Upper lobe of left lung (tissue), 6 donors: ENCODE measurements around the gene TXNRD1. TPM values are rescaled to one million over a fixed set of nuclear protein-coding genes. Genes with fewer than 3 reads are reported as not detected.

ENCODE experiments used
- ATAC-seq, 2 donors: fragments of 200-7000 bp; cut with Tn5 transposase; one replicate each; pipeline ENCODE4 v1.9.1; 2022; ENCODE audit warnings: mild to moderate bottlenecking in 2 of 2, moderate library complexity in 2 of 2; ENCODE audit not compliant: low FRiP score in 2 of 2
- DNase-seq, 2 donors: peaks; one replicate each; pipeline ENCODE4 v3.0.0-alpha.2; 2019 to 2020
- H3K27ac ChIP-seq, 4 donors: fragments of 200-600 bp; sonication (generic); one replicate each; pipeline ENCODE4 v1.5.1; 2016 to 2019
- H3K27me3 ChIP-seq, 4 donors: fragments of 200-600 bp; sonication (generic); one replicate each; pipeline ENCODE4 v1.5.1; 2017 to 2019
- H3K36me3 ChIP-seq, 4 donors: fragments of 200-600 bp; sonication (generic); one replicate each; pipeline ENCODE4 v1.5.1; 2016 to 2019
- H3K4me1 ChIP-seq, 4 donors: fragments of 200-600 bp; sonication (generic); one replicate each; pipeline ENCODE4 v1.5.1; 2018 to 2019
- H3K4me3 ChIP-seq, 4 donors: fragments of 200-600 bp; sonication (generic); one replicate each; pipeline ENCODE4 v1.5.1; 2017 to 2019; ENCODE audit warnings: mild to moderate bottlenecking in 2 of 4, moderate library complexity in 1 of 4
- H3K9me3 ChIP-seq, 4 donors: fragments of 200-600 bp; sonication (generic); one replicate each; pipeline ENCODE4 v1.5.1; 2018 to 2019
- EP300 ChIP-seq, 4 donors: sonication (generic); formaldehyde crosslinking; IDR thresholded peaks; one replicate each; pipeline ENCODE4 v1.5.1; 2017; ENCODE audit warnings: antibody characterized with exemption in 4 of 4, control low read depth in 2 of 4
- POLR2A ChIP-seq, 4 donors: fragments of 450-650 bp; IDR thresholded peaks; one replicate each; pipeline ENCODE4 v1.5.1; 2016 to 2017; ENCODE audit warnings: antibody characterized with exemption in 4 of 4, mild to moderate bottlenecking in 2 of 4
- POLR2AphosphoS5 ChIP-seq, 2 donors: sonication (generic); formaldehyde crosslinking; IDR thresholded peaks; one replicate each; pipeline ENCODE4 v1.5.1; 2017; ENCODE audit warnings: antibody characterized with exemption in 2 of 2
- WGBS, 2 donors: methylation state at CpG; one replicate each; pipeline ENCODE4 v1.1.5; 2017 to 2018; 5-methylcytosine and 5-hydroxymethylcytosine counted together
- total RNA-seq, 6 donors: library from RNA; depleted of rRNA in 4 of 6; stranded (reverse); fragments of >200 nt in 4 of 6; gene quantifications; one replicate each; pipeline versions ENCODE4 v1.1.0 to v1.2.1, GENCODE V29; 2016 to 2021
- TF ChIP-seq, protein P1 (sequence below), 6 experiments: fragments of 450-650 bp in 4 of 6; fragments of 200-600 bp in 2 of 6; sonication (generic) in 2 of 6; IDR thresholded peaks; one replicate each; pipeline ENCODE4 v1.5.1; 2016 to 2019; ENCODE audit warnings: antibody characterized with exemption in 6 of 6
- donor health status: DM: no; HTN: no; CAD: no; lungs with moderate emphysema.
- donor health status: DM: no; HTN: yes; CAD: no; lungs with severe emphysema.

The TXNRD1 gene
- total RNA-seq, 6 donors from 2014 or later = 124 to 381 (median 162) TPM

DNA sequence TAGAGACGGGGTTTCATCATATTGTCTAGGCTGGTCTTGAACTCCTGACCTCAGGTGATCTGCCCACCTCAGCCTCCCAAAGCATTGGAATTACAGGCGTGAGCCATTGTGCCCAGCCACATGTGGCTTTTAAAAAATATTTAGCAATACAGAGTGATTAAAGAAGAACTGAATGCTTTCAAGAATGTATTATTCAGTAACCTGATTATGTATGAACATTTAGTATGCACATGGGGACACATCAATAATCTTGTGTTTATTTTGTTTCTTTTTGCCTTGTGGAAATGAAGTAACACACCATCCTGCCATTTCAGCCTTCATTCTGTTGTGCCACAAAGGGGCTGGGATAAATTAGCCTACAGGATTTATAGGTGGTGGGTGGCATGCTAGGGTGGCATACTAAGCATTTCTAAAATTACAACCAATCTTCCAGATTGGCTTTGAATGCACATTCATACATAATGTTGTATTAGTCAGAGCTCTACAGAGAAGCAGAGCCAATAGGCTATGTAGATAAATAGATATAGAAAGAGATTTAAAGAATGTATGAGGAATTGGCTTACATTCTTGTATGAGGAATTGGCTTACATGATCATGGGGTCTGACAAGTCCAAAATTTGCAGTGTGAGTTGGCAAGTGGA, 25.5 kb upstream of the TXNRD1 start:
- no peak overlapping the region for H3K4me3 ChIP-seq
- no peaks in the 10 kb centered on the region for H3K27me3 ChIP-seq
- TF ChIP-seq, protein P1, sequence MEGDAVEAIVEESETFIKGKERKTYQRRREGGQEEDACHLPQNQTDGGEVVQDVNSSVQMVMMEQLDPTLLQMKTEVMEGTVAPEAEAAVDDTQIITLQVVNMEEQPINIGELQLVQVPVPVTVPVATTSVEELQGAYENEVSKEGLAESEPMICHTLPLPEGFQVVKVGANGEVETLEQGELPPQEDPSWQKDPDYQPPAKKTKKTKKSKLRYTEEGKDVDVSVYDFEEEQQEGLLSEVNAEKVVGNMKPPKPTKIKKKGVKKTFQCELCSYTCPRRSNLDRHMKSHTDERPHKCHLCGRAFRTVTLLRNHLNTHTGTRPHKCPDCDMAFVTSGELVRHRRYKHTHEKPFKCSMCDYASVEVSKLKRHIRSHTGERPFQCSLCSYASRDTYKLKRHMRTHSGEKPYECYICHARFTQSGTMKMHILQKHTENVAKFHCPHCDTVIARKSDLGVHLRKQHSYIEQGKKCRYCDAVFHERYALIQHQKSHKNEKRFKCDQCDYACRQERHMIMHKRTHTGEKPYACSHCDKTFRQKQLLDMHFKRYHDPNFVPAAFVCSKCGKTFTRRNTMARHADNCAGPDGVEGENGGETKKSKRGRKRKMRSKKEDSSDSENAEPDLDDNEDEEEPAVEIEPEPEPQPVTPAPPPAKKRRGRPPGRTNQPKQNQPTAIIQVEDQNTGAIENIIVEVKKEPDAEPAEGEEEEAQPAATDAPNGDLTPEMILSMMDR (IDR thresholded peaks at IDR 0.05) = no peak
- TF ChIP-seq POLR2AphosphoS5 (IDR thresholded peaks at IDR 0.05) (no peak), POLR2A (IDR thresholded peaks at IDR 0.05) (no peak), EP300 (IDR thresholded peaks at IDR 0.05) (no peak)
- DNase-seq (no peak), ATAC-seq (no peak)
- no peak overlapping the region for H3K27ac ChIP-seq
- 88 to 91% methylated on average over 2 of the region's 2 CpGs for WGBS, 2 donors
- no peaks in the 10 kb centered on the region for H3K4me1 ChIP-seq
- no peaks in the 10 kb centered on the region for H3K36me3 ChIP-seq
- no peaks in the 10 kb centered on the region for H3K9me3 ChIP-seq

DNA sequence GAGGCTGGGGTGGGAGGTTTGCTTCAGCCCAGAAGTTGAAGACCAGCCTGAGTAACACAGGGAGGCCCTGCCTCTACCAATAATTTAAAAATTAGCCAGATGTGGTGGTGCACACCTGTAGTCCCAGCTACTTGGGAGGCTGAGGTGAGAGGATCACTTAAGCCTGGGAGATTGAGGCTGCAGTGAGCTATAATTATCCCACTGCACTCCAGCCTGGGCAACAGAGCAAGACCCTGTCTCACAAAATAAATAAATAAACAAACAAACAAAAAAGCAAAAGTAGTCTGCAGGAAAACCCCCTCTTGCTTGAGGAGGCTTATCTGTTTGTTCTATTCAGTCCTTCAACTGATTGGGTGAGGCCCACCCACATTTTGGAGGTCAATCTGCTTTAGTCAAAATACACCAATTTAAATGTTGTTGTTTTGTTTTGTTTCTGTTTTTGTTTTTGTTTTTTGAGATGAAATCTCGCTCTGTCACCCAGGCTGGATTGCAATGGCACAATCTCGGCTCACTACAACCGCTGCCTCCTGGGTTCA, 24.9 kb upstream of the TXNRD1 start:
- Histone ChIP-seq H3K4me1 (no peaks in the 10 kb centered on the region), H3K4me3 (no peak overlapping the region), H3K36me3 (no peaks in the 10 kb centered on the region), H3K9me3 (no peaks in the 10 kb centered on the region), H3K27ac (no peak overlapping the region), H3K27me3 (no peaks in the 10 kb centered on the region)
- ATAC-seq = no peak
- TF ChIP-seq POLR2AphosphoS5 (IDR thresholded peaks at IDR 0.05) = no peak
- TF ChIP-seq, protein P1 (IDR thresholded peaks at IDR 0.05) = no peak
- no peak for TF ChIP-seq EP300 (IDR thresholded peaks at IDR 0.05)
- no peak for TF ChIP-seq POLR2A (IDR thresholded peaks at IDR 0.05)
- 89 to 98% methylated on average over 3 of the region's 3 CpGs for WGBS, 2 donors
- DNase-seq = no peak

DNA sequence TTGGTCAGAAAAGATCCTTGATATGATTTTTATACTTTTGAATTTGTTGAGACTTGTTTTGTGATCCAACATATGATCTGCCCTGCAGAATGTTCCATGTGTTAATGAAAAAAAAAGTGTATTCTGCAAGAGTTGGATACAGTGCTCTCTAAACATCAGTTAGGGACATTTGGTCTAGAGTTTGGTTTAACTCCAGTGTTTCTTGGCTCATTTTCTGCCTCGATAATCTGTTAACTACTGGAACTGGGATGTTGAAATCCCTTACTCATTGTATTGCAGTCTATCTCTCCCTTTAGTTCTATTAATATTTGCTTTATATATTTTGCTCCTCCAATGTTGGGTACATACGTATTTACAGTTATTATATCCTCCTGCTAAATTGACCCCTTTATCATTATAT, 18.3 kb upstream of the TXNRD1 start:
- ATAC-seq (peak in 1 of 2 donors; percentile 58), DNase-seq (no peak)
- TF ChIP-seq, protein P1 (IDR thresholded peaks at IDR 0.05) = no peak
- TF ChIP-seq EP300 (IDR thresholded peaks at IDR 0.05) (no peak), POLR2AphosphoS5 (IDR thresholded peaks at IDR 0.05) (no peak), POLR2A (IDR thresholded peaks at IDR 0.05) (no peak)
- Histone ChIP-seq H3K4me3 (no peak overlapping the region), H3K27ac (no peak overlapping the region), H3K27me3 (no peaks in the 10 kb centered on the region), H3K36me3 (no peaks in the 10 kb centered on the region), H3K9me3 (peaks cover 0 to 6% (median 0%) of the 10 kb centered on the region in 4 donors), H3K4me1 (peaks cover 0 to 5% (median 1%) of the 10 kb centered on the region in 4 donors)
- WGBS, 2 donors = 69% methylated on average over 2 of the region's 2 CpGs

DNA sequence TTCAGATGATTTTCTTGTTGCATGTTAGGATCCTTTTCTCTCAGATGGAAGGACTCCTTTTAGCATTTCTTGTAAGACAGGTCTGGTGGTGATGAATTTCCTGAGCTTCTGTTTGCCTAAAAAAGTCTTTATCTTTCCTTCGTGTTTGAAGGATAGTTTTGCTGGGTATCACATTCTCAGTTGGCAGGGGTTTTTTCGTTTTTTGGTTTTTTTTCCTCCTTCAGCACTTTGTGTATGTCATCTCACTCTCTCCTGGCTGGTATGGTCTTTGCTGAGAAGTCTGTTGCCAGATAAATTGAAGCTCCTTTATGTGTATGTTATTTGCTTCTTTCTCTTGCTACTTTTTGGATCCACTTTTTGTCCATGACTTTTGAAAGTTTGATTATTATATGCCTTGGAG, 15.6 kb upstream of the TXNRD1 start:
- Histone ChIP-seq H3K4me3 (no peak overlapping the region), H3K27ac (no peak overlapping the region), H3K4me1 (peaks cover 0 to 5% (median 1%) of the 10 kb centered on the region in 4 donors), H3K9me3 (peaks cover 0 to 6% (median 0%) of the 10 kb centered on the region in 4 donors), H3K36me3 (no peaks in the 10 kb centered on the region), H3K27me3 (no peaks in the 10 kb centered on the region)
- no peak for ATAC-seq
- 61 to 77% methylated on average over 2 of the region's 2 CpGs for WGBS, 2 donors
- DNase-seq = no peak
- TF ChIP-seq, protein P1 (IDR thresholded peaks at IDR 0.05) = no peak
- TF ChIP-seq POLR2AphosphoS5 (IDR thresholded peaks at IDR 0.05) (no peak), EP300 (IDR thresholded peaks at IDR 0.05) (no peak), POLR2A (IDR thresholded peaks at IDR 0.05) (no peak)
